GM10847 (cell line): ENCODE results near the gene GNB1.

Experiments used
- POLR2A ChIP-seq: IDR thresholded peaks from 2 replicates; pipeline ENCODE4 v1.6.1; 2011; ENCODE audit not compliant: insufficient read length; ENCODE audit errors: extremely low read depth

Gene GNB1

GRCh38 chr1:1763657-1764621 lies 126.9 kb downstream of the GNB1 start:
- no peak for TF ChIP-seq POLR2A

GRCh38 chr1:1761504-1762376 lies 129.1 kb downstream of the GNB1 start:
- TF ChIP-seq POLR2A, result no peak

GRCh38 chr1:1760715-1761114 lies 130.2 kb downstream of the GNB1 start:
- TF ChIP-seq POLR2A, result no peak

GRCh38 chr1:1760345-1760650 lies 130.6 kb downstream of the GNB1 start:
- no peak for TF ChIP-seq POLR2A

- TF ChIP-seq POLR2A, result no peak
Observed at GRCh38 chr1:1759456-1760344, 131.2 kb downstream of the GNB1 start.

GRCh38 chr1:1758692-1759455 lies 132.0 kb downstream of the GNB1 start:
- no peak for TF ChIP-seq POLR2A

- no peak for TF ChIP-seq POLR2A
Observed at GRCh38 chr1:1758059-1758621, 132.7 kb downstream of the GNB1 start.

- no peak for TF ChIP-seq POLR2A
Observed at GRCh38 chr1:1757422-1758058, 133.3 kb downstream of the GNB1 start.

GRCh38 chr1:1756661-1757421 lies 134.0 kb downstream of the GNB1 start:
- TF ChIP-seq POLR2A, result no peak

- no peak for TF ChIP-seq POLR2A
Observed at GRCh38 chr1:1755852-1756251, 135.0 kb downstream of the GNB1 start.

GRCh38 chr1:1755426-1755825 lies 135.5 kb downstream of the GNB1 start:
- no peak for TF ChIP-seq POLR2A

- no peak for TF ChIP-seq POLR2A
Observed at GRCh38 chr1:1754051-1754815, 136.7 kb downstream of the GNB1 start.
